Large intestine (tissue), 12 donors: ENCODE measurements around the gene OR5H2. TPM values are rescaled to one million over a fixed set of nuclear protein-coding genes. Genes with fewer than 3 reads are reported as not detected.
"Not testable (repeated sequence)": the region's sequence is repeated elsewhere in the genome, so short reads cannot be mapped to it uniquely, and the experiment has no call there.

Experiments used
- DNase-seq, 2 donors: peaks; one replicate each; pipeline versions ENCODE4 v3.0.0 to v3.0.0-alpha.2; 2013
- H3K27ac ChIP-seq: one replicate; pipeline ENCODE4 v1.5.1; 2013; ENCODE audit warnings: low read length
- H3K27me3 ChIP-seq: 2 replicates; pipeline ENCODE4 v1.6.1; 2013; ENCODE audit warnings: low read length; ENCODE audit not compliant: control insufficient read depth, insufficient read depth
- H3K36me3 ChIP-seq: 2 replicates; pipeline ENCODE4 v1.6.1; 2013; ENCODE audit warnings: low read length; ENCODE audit not compliant: control insufficient read depth, insufficient read depth
- H3K4me1 ChIP-seq: one replicate; pipeline ENCODE4 v1.6.1; 2013; ENCODE audit warnings: low read length; ENCODE audit not compliant: control insufficient read depth, insufficient read depth
- H3K4me3 ChIP-seq: one replicate; pipeline ENCODE4 v1.5.1; 2013; ENCODE audit warnings: low read length
- H3K9me3 ChIP-seq: one replicate; pipeline ENCODE4 v1.6.1; 2013; ENCODE audit warnings: mild to moderate bottlenecking, low read depth, low read length, moderate library complexity; ENCODE audit not compliant: control insufficient read depth
- WGBS: methylation state at CpG from one replicate; pipeline ENCODE4 v1.1.5; 2013; ENCODE audit warnings: low lambda C conversion rate; ENCODE audit not compliant: insufficient coverage; 5-methylcytosine and 5-hydroxymethylcytosine counted together
- long read RNA-seq, 11 donors: transcript quantifications; one replicate each; lab custom pipeline, GENCODE V29; 2026
- polyA plus RNA-seq: library from polyadenylated mRNA; unstranded; fragments of 120-200 nt; gene quantifications from one replicate; pipeline ENCODE4 v1.2.1, GENCODE V29; 2013

The OR5H2 gene
- not detected for polyA plus RNA-seq
- long read RNA-seq, donor 1, result 0 reads
- long read RNA-seq, donor 2, result 0 reads
- long read RNA-seq, donor 3, result 0 reads
- long read RNA-seq, donor 4, result 0 reads
- long read RNA-seq, donor 5, result 0 reads
- long read RNA-seq, donor 6, result 0 reads
- long read RNA-seq, donor 7, result 0 reads
- long read RNA-seq, donor 8, result 0 reads
- long read RNA-seq, donor 9, result 0 reads
- long read RNA-seq, donor 10, result 0 reads
- long read RNA-seq, donor 11, result 0 reads

DNA sequence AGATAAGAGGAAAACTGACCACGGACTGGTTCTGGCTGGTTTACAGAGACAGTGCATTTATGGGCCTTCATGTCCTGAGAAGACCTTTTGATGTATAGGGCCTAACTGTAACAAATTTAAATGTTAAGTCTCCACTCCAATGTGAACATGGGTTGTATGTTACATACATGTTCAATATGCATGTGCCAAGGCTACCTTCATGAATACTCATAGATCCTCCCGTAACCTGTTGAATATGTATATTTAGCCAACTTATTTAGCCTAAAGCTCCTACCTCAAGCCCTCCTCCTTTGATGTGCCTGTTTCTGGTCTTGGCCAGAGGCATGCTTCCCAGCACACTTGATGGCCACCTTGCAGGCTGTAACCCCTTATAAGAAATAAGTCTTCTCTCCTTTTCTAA lies at the start of gene OR5H2:
TSS of gene OR5H2 (plus strand) at position 301 of the 400 bp plus-strand sequence. CDS start 398 bp downstream, outside the sequence.
- H3K9me3 ChIP-seq, result no peaks in the 10 kb centered on the region
- no CpG with 5 or more reads among the region's 2 CpGs for WGBS
- H3K27me3 ChIP-seq, result no peaks in the 10 kb centered on the region
- H3K36me3 ChIP-seq, result no peaks in the 10 kb centered on the region
- H3K4me3 ChIP-seq, result no peak within 1 kb of the TSS
- no peaks in the 10 kb centered on the region for H3K4me1 ChIP-seq
- DNase-seq, result no peak
- no peak within 1 kb of the TSS for H3K27ac ChIP-seq

- Histone ChIP-seq H3K36me3 (no peaks in the 10 kb centered on the region), H3K27me3 (no peaks in the 10 kb centered on the region), H3K9me3 (no peaks in the 10 kb centered on the region), H3K4me1 (no peaks in the 10 kb centered on the region), H3K27ac (no peak overlapping the region), H3K4me3 (no peak overlapping the region)
- WGBS, result no CpG with 5 or more reads among the region's 5 CpGs
- no peak for DNase-seq
Observed at GRCh38 chr3:98233468-98233867, 48.8 kb upstream of the OR5H2 start.

GRCh38 chr3:98240131-98240530 lies 42.2 kb upstream of the OR5H2 start:
- H3K9me3 ChIP-seq, result no peaks in the 10 kb centered on the region
- no peak for DNase-seq
- H3K4me1 ChIP-seq, result no peaks in the 10 kb centered on the region
- no peaks in the 10 kb centered on the region for H3K36me3 ChIP-seq
- H3K27ac ChIP-seq, result no peak overlapping the region
- H3K4me3 ChIP-seq, result no peak overlapping the region
- H3K27me3 ChIP-seq, result no peaks in the 10 kb centered on the region

GRCh38 chr3:98242155-98242554 lies 40.1 kb upstream of the OR5H2 start:
- Histone ChIP-seq H3K27ac (no peak overlapping the region), H3K9me3 (no peaks in the 10 kb centered on the region), H3K27me3 (no peaks in the 10 kb centered on the region), H3K36me3 (no peaks in the 10 kb centered on the region), H3K4me3 (no peak overlapping the region), H3K4me1 (no peaks in the 10 kb centered on the region)
- no peak for DNase-seq
- 88% methylated on average over 1 of the region's 1 CpG for WGBS

GRCh38 chr3:98243843-98244242 lies 38.5 kb upstream of the OR5H2 start:
- Histone ChIP-seq H3K4me1 (no peaks in the 10 kb centered on the region), H3K27ac (no peak overlapping the region), H3K36me3 (no peaks in the 10 kb centered on the region), H3K27me3 (no peaks in the 10 kb centered on the region), H3K9me3 (no peaks in the 10 kb centered on the region), H3K4me3 (no peak overlapping the region)
- no CpG with 5 or more reads among the region's 7 CpGs for WGBS
- no peak for DNase-seq

DNA sequence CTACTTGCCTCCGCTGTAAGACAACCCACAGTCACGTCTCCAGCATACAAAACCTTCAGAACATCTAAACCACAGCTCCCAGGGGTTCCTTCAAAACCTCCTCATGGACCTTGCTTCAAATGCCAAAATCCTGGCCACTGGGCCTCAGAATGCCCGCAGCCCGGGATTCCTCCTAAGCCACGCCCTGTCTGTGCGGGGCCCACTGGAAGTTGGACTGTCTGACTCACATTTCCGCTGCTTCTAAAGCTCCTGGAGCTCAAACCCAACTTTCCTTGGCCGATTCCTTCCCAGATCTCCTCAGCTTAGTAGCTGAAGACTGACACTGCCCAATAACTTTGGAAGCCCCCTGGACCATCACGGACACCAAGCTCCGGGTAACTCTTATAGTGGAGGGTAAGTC lies 36.2 kb upstream of the OR5H2 start:
- no peaks in the 10 kb centered on the region for H3K36me3 ChIP-seq
- DNase-seq, result no peak
- no peak overlapping the region for H3K4me3 ChIP-seq
- H3K9me3 ChIP-seq, result no peaks in the 10 kb centered on the region
- H3K27ac ChIP-seq, result no peak overlapping the region
- H3K4me1 ChIP-seq, result no peaks in the 10 kb centered on the region
- WGBS, result no CpG with 5 or more reads among the region's 10 CpGs
- no peaks in the 10 kb centered on the region for H3K27me3 ChIP-seq

DNA sequence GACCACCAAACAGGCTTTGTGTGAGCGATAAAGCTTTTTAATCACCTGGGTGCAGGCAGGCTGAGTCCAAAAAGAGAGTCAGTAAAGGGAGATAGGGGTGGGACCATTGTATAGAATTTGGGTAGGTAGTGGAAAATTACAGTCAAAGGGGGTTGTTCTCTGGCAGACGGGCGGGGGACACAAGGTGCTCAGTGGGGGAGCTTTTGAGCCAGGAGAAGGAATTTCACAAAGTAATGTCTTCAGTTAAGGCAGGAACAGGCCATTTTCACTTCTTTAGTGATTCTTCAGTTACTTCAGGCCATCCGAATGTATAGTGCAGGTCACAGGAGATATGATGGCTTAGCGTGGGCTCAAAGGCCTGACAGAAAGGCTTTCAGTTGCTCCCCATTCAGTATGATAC lies 26.3 kb upstream of the OR5H2 start:
- H3K4me1 ChIP-seq, DNase-seq, H3K27me3 ChIP-seq, H3K36me3 ChIP-seq, H3K4me3 ChIP-seq, H3K27ac ChIP-seq, H3K9me3 ChIP-seq: not testable (repeated sequence)
- no CpG with 5 or more reads among the region's 5 CpGs for WGBS

GRCh38 chr3:98259707-98260106 lies 22.6 kb upstream of the OR5H2 start:
- no CpG with 5 or more reads among the region's 2 CpGs for WGBS
- DNase-seq, result no peak
- Histone ChIP-seq H3K36me3 (no peaks in the 10 kb centered on the region), H3K4me1 (no peaks in the 10 kb centered on the region), H3K4me3 (no peak overlapping the region), H3K27ac (no peak overlapping the region), H3K9me3 (no peaks in the 10 kb centered on the region), H3K27me3 (no peaks in the 10 kb centered on the region)

GRCh38 chr3:98262046-98262445 lies 20.3 kb upstream of the OR5H2 start:
- WGBS, result no CpG with 5 or more reads among the region's 2 CpGs

GRCh38 chr3:98263944-98264343 lies 18.4 kb upstream of the OR5H2 start, which contains the start of gene OR5H6:
OR5H6 (plus strand) TSS chr3:98264244; CDS start chr3:98264333, 89 bp downstream.
- Histone ChIP-seq H3K27me3 (no peaks in the 10 kb centered on the region), H3K4me3 (no peak within 1 kb of the TSS), H3K9me3 (no peaks in the 10 kb centered on the region), H3K4me1 (no peaks in the 10 kb centered on the region), H3K27ac (no peak within 1 kb of the TSS), H3K36me3 (no peaks in the 10 kb centered on the region)
- no peak for DNase-seq
- WGBS, result 86% methylated on average over 3 of the region's 3 CpGs

More at GRCh38 chr3:98262046-98262445, 20.3 kb upstream of the OR5H2 start:
- Histone ChIP-seq H3K9me3 (no peaks in the 10 kb centered on the region), H3K4me1 (no peaks in the 10 kb centered on the region), H3K27me3 (no peaks in the 10 kb centered on the region), H3K36me3 (no peaks in the 10 kb centered on the region), H3K27ac (no peak overlapping the region), H3K4me3 (no peak overlapping the region)
- DNase-seq, result no peak

DNA sequence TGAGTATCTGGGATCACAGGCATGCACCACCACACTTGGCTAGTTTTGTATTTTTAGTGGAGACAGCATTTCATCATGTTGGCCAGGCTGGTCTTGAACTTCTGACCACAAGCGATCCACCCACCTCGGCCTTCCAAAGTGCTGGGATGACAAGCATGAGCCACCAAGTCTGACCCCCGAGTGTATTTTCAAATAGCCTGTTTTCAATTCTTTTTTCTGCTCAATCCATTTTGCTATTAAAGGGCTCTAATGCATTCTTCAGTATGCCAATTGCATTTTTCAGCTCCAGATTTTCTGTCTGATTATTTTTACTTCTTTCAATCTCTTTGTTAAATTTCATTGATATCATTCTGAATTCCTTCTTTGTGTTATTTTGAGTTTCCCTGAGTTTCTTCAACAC lies 12.5 kb upstream of the OR5H2 start:
- no peak for DNase-seq
- Histone ChIP-seq H3K27me3 (no peaks in the 10 kb centered on the region), H3K4me1 (no peaks in the 10 kb centered on the region), H3K9me3 (peaks cover 8% of the 10 kb centered on the region), H3K27ac (no peak overlapping the region), H3K36me3 (no peaks in the 10 kb centered on the region), H3K4me3 (no peak overlapping the region)
- no CpG with 5 or more reads among the region's 3 CpGs for WGBS
